C4-2B (cell line): ENCODE results near the gene SGMS1.

ENCODE experiments used
- CTCF ChIP-seq: fragments of 450-650 bp; conservative IDR thresholded peaks from 2 replicates; pipeline ENCODE4 v1.5.1; 2017; ENCODE audit warnings: mild to moderate bottlenecking
- ZFX ChIP-seq: fragments of 450-650 bp; IDR thresholded peaks from 2 replicates; pipeline ENCODE4 v1.6.1; 2017

- no peak for TF ChIP-seq CTCF
- TF ChIP-seq ZFX, result no peak
Observed at GRCh38 chr10:50529660-50530059, 94.1 kb downstream of the SGMS1 start.
